ENCODE results near the gene SBF1.

The SBF1 gene

DNA sequence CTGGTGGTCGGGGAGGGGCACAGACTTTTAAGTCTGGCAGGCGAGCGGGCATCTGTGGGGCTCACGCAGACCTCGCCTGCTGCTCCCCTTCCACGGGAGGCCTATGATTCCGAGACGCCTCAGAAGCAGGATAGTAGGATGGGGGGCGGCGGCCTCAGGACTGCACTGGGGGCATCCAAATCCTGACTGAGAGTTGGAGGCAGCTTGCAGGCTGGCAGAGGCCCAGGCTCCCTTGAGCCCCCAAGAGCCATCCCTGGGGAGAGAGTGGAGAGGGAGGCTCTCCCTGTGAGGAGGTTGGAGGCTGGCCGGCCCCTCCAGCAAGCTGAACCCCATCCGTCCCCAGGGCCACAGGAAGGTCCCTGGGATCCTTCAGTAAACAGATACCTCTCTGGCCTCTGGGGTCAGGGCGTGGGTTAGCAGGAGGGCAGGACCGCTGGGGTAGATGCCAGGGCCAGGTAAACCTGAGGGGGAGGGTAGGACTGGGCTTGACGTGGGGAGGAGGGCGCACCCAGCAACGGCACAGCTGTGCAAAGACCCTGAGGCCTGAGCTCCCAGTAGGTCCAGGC is 33.3 kb downstream of the SBF1 start:
- H3K4me3 ChIP-seq (ENCODE audit: low read depth, low read length) = no peak overlapping the region
- TF ChIP-seq, protein P1, sequence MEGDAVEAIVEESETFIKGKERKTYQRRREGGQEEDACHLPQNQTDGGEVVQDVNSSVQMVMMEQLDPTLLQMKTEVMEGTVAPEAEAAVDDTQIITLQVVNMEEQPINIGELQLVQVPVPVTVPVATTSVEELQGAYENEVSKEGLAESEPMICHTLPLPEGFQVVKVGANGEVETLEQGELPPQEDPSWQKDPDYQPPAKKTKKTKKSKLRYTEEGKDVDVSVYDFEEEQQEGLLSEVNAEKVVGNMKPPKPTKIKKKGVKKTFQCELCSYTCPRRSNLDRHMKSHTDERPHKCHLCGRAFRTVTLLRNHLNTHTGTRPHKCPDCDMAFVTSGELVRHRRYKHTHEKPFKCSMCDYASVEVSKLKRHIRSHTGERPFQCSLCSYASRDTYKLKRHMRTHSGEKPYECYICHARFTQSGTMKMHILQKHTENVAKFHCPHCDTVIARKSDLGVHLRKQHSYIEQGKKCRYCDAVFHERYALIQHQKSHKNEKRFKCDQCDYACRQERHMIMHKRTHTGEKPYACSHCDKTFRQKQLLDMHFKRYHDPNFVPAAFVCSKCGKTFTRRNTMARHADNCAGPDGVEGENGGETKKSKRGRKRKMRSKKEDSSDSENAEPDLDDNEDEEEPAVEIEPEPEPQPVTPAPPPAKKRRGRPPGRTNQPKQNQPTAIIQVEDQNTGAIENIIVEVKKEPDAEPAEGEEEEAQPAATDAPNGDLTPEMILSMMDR (IDR thresholded peaks at IDR 0.05; ENCODE audit: borderline replicate concordance, insufficient read depth, low read depth, low read length) = no peak

DNA sequence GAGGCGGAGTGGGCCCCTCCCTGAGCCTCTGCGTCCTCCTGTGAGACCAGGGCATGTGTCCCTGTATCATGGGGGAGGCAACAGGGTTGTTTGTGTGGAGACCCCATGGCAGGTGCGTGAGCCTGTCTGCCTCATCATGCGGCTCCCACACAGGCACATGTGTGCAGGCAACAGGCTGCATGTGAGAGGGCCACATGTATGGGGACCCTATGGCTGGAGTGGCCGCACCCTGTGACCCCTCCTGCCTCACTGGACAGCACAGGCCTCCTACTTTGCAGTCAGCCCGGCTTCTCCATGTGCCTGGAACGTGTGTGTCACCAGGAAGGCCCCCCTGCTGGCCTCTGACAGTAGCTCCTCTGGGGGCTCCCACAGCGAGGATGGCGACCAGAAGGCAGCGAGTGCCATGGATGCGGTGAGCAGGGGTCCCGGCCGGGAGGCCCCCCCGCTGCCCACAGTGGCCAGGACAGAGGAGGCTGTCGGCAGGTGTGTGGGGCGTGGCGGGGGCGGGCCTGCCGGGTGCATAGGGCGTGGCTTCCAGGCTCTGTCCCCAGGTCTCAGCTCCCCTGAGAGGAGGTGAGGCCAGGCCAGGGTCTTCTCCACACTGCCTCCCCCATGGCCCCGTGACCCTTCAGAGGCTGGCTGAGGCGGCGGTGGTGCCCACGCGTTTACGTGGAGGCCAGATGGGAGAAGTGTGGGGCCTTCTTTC is 34.1 kb downstream of the SBF1 start:
- TF ChIP-seq, protein P1 (IDR thresholded peaks at IDR 0.05; ENCODE audit: borderline replicate concordance, insufficient read depth, low read depth, low read length) = no peak
- no peak overlapping the region for H3K4me3 ChIP-seq (ENCODE audit: low read depth, low read length)

DNA sequence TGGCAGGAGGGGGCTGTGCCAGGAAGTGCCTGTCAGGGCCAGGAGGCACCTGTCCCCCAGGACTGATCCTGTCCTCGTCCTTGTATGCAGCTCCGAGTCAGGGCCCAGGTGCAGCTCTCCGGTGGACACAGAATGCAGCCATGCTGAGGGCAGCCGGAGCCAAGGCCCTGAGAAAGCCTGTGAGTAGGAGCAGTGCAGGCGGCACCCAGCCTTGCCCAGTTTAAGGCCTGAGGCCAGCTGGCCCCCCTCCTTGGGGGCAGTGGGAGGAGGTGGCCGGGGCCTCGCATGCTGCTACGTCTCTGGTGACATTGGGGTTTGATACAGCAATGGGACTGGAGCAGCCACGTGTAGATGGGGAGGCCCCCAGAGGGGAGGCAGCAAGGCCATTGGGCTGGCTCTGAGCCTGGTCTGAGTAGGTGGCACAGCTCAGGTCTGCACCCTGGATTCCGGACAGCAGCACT is 34.9 kb downstream of the SBF1 start:
- TF ChIP-seq, protein P1 (IDR thresholded peaks at IDR 0.05; ENCODE audit: borderline replicate concordance, insufficient read depth, low read depth, low read length) = no peak
- H3K4me3 ChIP-seq (ENCODE audit: low read depth, low read length) = no peak overlapping the region

DNA sequence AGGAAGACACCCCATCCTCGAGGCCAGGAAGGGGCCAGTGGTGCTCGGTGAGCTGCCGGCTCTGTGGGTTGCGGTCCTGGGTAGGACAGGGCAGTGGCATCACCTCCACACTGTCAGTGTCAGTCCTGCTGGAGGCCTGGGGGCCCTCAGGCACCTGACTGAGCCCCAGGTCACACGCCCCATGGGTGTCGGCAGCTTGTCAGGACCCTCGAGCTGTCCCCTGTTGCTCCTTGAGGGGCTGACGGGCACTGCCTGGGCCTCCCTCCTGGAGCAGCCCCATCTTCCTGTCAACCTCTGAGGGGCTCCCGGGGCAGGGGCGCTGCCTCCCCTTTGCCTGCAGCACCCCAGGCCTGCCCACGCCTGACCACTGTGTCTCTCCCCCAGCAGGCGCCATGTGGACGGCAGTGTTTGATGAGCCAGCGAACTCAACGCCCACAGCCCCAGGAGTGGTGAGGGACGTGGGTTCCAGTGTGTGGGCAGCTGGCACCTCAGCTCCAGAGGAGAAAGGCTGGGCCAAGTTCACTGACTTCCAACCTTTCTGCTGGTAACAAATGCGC is 35.4 kb downstream of the SBF1 start:
- no peak overlapping the region for H3K4me3 ChIP-seq (ENCODE audit: low read depth, low read length)
- TF ChIP-seq, protein P1 (IDR thresholded peaks at IDR 0.05; ENCODE audit: borderline replicate concordance, insufficient read depth, low read depth, low read length) = no peak

DNA sequence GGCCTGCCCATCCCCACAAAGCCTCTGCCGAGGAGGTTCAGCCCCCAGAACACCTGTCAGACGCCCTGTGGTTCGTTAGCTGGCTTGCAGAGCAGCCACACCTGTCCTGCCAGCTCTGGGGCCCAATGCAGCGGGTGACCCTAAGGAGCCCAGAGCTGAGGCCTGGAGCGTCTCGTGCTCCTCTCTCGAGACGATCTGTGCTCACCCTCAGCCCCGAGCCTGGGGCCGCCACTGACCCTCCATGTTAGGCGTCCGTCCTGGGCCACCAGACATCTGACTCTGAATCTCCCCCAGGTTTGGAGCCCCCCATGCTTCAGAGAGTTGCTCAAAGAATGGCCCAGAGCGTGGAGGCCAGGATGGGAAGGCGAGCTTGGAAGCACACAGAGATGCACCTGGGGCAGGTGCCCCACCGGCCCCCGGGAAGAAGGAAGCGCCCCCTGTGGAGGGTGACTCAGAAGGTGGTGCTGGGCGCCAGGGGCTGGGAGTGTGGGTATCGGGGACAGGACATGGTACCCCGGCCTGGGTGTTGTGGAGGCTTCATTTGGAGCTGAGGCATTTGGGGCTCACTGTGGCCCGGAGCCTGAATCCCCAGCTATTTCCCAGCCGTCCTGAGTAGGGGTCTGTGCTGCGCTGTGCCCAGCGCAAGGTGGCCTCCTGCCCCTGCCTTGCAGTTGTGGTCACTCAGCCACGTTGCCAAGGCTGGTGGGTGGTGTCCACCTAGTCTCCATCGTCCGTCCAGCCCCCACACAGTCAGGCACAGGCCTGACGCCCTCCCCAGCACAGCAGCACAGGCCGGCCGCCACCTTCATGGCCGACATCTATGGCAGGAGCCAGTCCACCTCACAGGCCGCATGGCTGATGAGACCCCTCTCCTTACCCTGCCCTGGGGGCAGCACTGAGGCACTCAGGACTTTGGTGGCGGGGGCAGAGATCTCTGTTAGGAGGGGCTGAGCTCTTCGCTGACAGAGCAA is 36.2 kb downstream of the SBF1 start:
- TF ChIP-seq, protein P1 (IDR thresholded peaks at IDR 0.05; ENCODE audit: borderline replicate concordance, insufficient read depth, low read depth, low read length) = no peak

DNA sequence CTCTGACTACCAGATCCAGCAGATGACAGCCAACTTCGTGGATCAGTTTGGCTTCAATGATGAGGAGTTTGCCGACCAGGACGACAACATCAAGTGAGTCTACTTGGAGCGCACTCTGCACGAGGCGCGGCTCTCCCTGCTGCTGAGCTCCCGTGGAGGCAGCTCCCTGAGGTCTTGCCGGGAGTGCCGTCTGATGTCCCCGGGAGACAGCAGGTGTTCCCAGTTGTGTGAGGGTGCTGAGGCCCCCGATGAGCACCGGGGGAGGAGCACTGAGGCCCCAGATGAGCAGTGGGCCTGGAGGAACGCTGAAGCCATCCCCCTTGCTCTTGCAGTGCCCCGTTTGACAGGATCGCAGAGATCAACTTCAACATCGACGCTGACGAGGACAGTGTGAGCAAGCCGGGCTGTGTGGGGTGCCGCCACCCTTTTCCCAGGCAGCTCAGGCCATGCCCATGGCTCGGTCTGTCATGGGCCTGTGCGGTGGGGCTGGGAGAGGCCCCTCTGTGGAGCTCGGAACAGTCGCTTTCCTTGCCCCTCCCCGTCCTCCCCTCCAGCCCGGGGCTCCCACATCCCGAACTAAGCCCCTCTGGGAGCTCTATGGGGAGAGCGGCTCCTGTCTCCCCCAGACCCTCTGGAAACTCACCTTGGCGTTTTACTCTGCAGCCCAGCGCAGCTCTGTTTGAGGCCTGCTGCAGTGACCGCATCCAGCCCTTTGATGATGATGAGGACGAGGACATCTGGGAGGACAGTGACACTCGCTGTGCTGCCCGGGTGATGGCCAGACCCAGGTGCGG is 37.1 kb downstream of the SBF1 start:
- TF ChIP-seq, protein P1 (IDR thresholded peaks at IDR 0.05; ENCODE audit: borderline replicate concordance, insufficient read depth, low read depth, low read length) = no peak

More for the DNA sequence above, 36.2 kb downstream of the SBF1 start:
- H3K4me3 ChIP-seq (ENCODE audit: low read depth, low read length) = no peak overlapping the region

More for the DNA sequence above, 37.1 kb downstream of the SBF1 start:
- H3K4me3 ChIP-seq (ENCODE audit: low read depth, low read length) = no peak overlapping the region

Measured in GM12875 (cell line).